Endothelial cell of umbilical vein (primary cell): ENCODE measurements around the gene NUDT15. TPM values are rescaled to one million over a fixed set of nuclear protein-coding genes. Genes with fewer than 3 reads are reported as not detected.

Experiments used
- BruUV-seq: library from RNA; stranded (reverse); fragments of 400-500 nt; replicated peaks from 2 replicates; lab custom pipeline; 2021; lab: Mats Ljungman, UMichigan
- CTCF ChIA-PET: fragments of 300-600, 350-600 bp; sonication (Branson Sonifier 250); formaldehyde crosslinking; loops from one replicate; lab custom pipeline; 2021; ENCODE audit warnings: antibody characterized with exemption, inconsistent platforms; lab: Charles Lee
- POLR2A ChIA-PET: fragments of 300-600, 350-600 bp; sonication (Branson Sonifier 250); formaldehyde crosslinking; loops from one replicate; lab custom pipeline; 2021; ENCODE audit warnings: antibody characterized with exemption, inconsistent platforms; lab: Charles Lee
- DNase-seq: peaks from one replicate; pipeline ENCODE4 v3.0.0-alpha.2; 2011; ENCODE audit warnings: low read depth, low spot score
- FAIRE-seq: peaks from 2 replicates; lab custom pipeline; 2011; peaks lifted over from hg19 to GRCh38; lab: Jason Lieb, UNC
- H2AFZ ChIP-seq: 2 replicates; pipeline ENCODE4 v1.6.0; 2012; ENCODE audit warnings: low read depth, low read length, control low read depth, inconsistent platforms
- H3K27ac ChIP-seq: 2 replicates; pipeline ENCODE4 v1.5.1; 2011; ENCODE audit warnings: low read depth, mild to moderate bottlenecking, control low read depth, low read length, moderate library complexity; ENCODE audit not compliant: insufficient read depth
- H3K27me3 ChIP-seq, 2 experiments: 2 replicates each; pipeline versions ENCODE4 v1.6.0 to v1.6.1; 2011; ENCODE audit warnings: low read length in 2 of 2, mixed read lengths in 1 of 2; ENCODE audit not compliant: control insufficient read depth in 2 of 2, insufficient read depth in 2 of 2
- H3K36me3 ChIP-seq, 2 experiments: 2 replicates in 1 of 2; 3 replicates in 1 of 2; pipeline ENCODE4 v1.5.1; 2011; ENCODE audit warnings: low read length in 2 of 2, mild to moderate bottlenecking in 1 of 2, moderate library complexity in 1 of 2; ENCODE audit not compliant: control insufficient read depth in 2 of 2, insufficient read depth in 2 of 2; ENCODE audit errors: extremely low read depth in 1 of 2
- H3K4me1 ChIP-seq: 3 replicates; pipeline ENCODE4 v1.5.1; 2011; ENCODE audit warnings: mild to moderate bottlenecking, low read length; ENCODE audit not compliant: control insufficient read depth, insufficient read depth; ENCODE audit errors: extremely low read depth
- H3K4me2 ChIP-seq: 2 replicates; pipeline ENCODE4 v1.6.1; 2011; ENCODE audit warnings: low read length, control low read depth, mixed read lengths; ENCODE audit not compliant: insufficient read depth
- H3K4me3 ChIP-seq, 3 experiments: fragments of 200-600 bp in 1 of 3; sonication (generic), shearing (Covaris generic) in 1 of 3; replicated peaks in 1 of 3; 2 replicates each; pipeline ENCODE4 v1.5.1; 2011 to 2016; ENCODE audit warnings: control low read depth in 3 of 3, low read length in 3 of 3, mild to moderate bottlenecking in 2 of 3, inconsistent platforms in 1 of 3, low read depth in 1 of 3, moderate library complexity in 1 of 3; ENCODE audit not compliant: insufficient read depth in 1 of 3
- H3K79me2 ChIP-seq: 2 replicates; pipeline ENCODE4 v1.6.0; 2012; ENCODE audit warnings: low read length, inconsistent platforms; ENCODE audit not compliant: control insufficient read depth, insufficient read depth
- H3K9ac ChIP-seq: replicated peaks from 2 replicates; pipeline ENCODE3; 2011; ENCODE audit warnings: low read length, control low read depth; ENCODE audit not compliant: insufficient read depth; ENCODE audit errors: extremely low read depth
- H3K9me1 ChIP-seq: replicated peaks from 3 replicates; pipeline ENCODE4 v1.6.0; 2011; ENCODE audit warnings: mild to moderate bottlenecking, low read length; ENCODE audit not compliant: control insufficient read depth, insufficient read depth; ENCODE audit errors: extremely low read depth
- H3K9me3 ChIP-seq: replicated peaks from 2 replicates; pipeline ENCODE4 v1.5.1; 2012; ENCODE audit warnings: low read length, inconsistent platforms; ENCODE audit not compliant: control insufficient read depth, insufficient read depth
- H4K20me1 ChIP-seq: replicated peaks from 2 replicates; pipeline ENCODE3; 2011; ENCODE audit warnings: mild to moderate bottlenecking, low read length; ENCODE audit not compliant: control insufficient read depth, insufficient read depth; ENCODE audit errors: extremely low read depth
- CTCF ChIP-seq, 2 donors: IDR thresholded peaks; 1 replicate in 1 of 2; 2 replicates in 1 of 2; pipeline ENCODE4 v1.5.1; 2011; ENCODE audit warnings: low read length in 2 of 2, mild to moderate bottlenecking in 2 of 2, moderate library complexity in 2 of 2, control low read depth in 1 of 2, inconsistent platforms in 1 of 2, low read depth in 1 of 2; ENCODE audit not compliant: insufficient read depth in 1 of 2; ENCODE audit errors: extremely low read depth in 1 of 2
- EZH2 ChIP-seq: IDR thresholded peaks from 2 replicates; pipeline ENCODE4 v1.6.1; 2012; ENCODE audit warnings: borderline replicate concordance, low read depth, mild to moderate bottlenecking, moderate library complexity, low read length, inconsistent platforms; ENCODE audit not compliant: severe bottlenecking
- FOS ChIP-seq: IDR thresholded peaks from 2 replicates; pipeline ENCODE4 v1.6.1; 2011; ENCODE audit warnings: mild to moderate bottlenecking, low read length, moderate library complexity, borderline replicate concordance; ENCODE audit not compliant: insufficient read depth
- GATA2 ChIP-seq: IDR thresholded peaks from 2 replicates; pipeline ENCODE4 v1.7.0; 2011; ENCODE audit warnings: low read depth, mild to moderate bottlenecking, moderate library complexity, mixed read lengths, low read length; ENCODE audit not compliant: insufficient read length, insufficient read depth
- JUN ChIP-seq: IDR thresholded peaks from 2 replicates; pipeline ENCODE4 v1.6.1; 2011; ENCODE audit warnings: borderline replicate concordance, low read depth; ENCODE audit not compliant: insufficient read length, insufficient read depth
- MAX ChIP-seq: IDR thresholded peaks from 2 replicates; pipeline ENCODE4 v1.6.1; 2011; ENCODE audit not compliant: insufficient read depth, insufficient read length
- MYC ChIP-seq: IDR thresholded peaks from one replicate; pipeline ENCODE4 v1.6.1; 2011; ENCODE audit warnings: mild to moderate bottlenecking, low read depth, low read length
- POLR2A ChIP-seq: IDR thresholded peaks from 2 replicates; pipeline ENCODE4 v1.6.1; 2012; ENCODE audit warnings: low read depth, mild to moderate bottlenecking, control low read depth, low read length
- POLR2AphosphoS5 ChIP-seq: IDR thresholded peaks from 2 replicates; pipeline ENCODE4 v1.6.1; 2012; ENCODE audit warnings: low read depth, mild to moderate bottlenecking, control low read depth, low read length, moderate library complexity; ENCODE audit not compliant: insufficient read depth
- dilution Hi-C: fragments of 300-500 bp; cut with MboI; formaldehyde crosslinking; loops from one replicate; pipeline ENCODE4 v1.15.0; 2019; ENCODE audit warnings: low sequenced_read_pairs; ENCODE audit not compliant: extremely low pct_ligation_motif_present
- intact Hi-C: fragments of 100-400 bp; cut with micrococcal nuclease; formaldehyde crosslinking; loops from one replicate; pipeline ENCODE4 v1.10.0; 2022
- polyA plus RNA-seq, 4 experiments: library from polyadenylated mRNA; depleted of rRNA in 3 of 4; stranded (reverse) in 3 of 4; unstranded in 1 of 4; fragments of >200 nt; gene quantifications; 2 replicates each; pipeline versions ENCODE4 v1.2.1 to v1.2.3, GENCODE V29; 2011 to 2012; ENCODE audit warnings: missing spikeins in 1 of 4
- total RNA-seq: library from RNA; stranded (reverse); gene quantifications from 2 replicates; pipeline ENCODE4 v1.2.3, GENCODE V29; 2021

The NUDT15 gene
- total and polyA plus RNA-seq, 2 donors (not counting 3 experiments of a cell fraction or from before 2014, with no cell fraction given): 13.3 to 21.6 TPM

- DNase-seq (no peak), FAIRE-seq (no peak)
- Histone ChIP-seq H3K9me3 (no peaks in the 10 kb centered on the region), H3K9ac (no peak overlapping the region), H3K9me1 (no peaks in the 10 kb centered on the region), H3K36me3 (no peaks in the 10 kb centered on the region), H4K20me1 (no peaks in the 10 kb centered on the region), H3K27ac (no peak overlapping the region), H3K27me3 (no peaks in the 10 kb centered on the region), H3K4me1 (no peaks in the 10 kb centered on the region), H3K79me2 (no peaks in the 10 kb centered on the region), H2AFZ (no peak overlapping the region), H3K4me2 (no peak overlapping the region), H3K4me3 (no peak overlapping the region)
- ChIA-PET POLR2A (no interaction called here), CTCF (no interaction called here)
- BruUV-seq: no TSS peak
- TF ChIP-seq CTCF (IDR thresholded peaks at IDR 0.05; ENCODE audit: extremely low read depth in 1 of 2, insufficient read depth in 1 of 2, low read depth in 1 of 2, low read length in 2 of 2) (no peak), POLR2AphosphoS5 (no peak), MYC (no peak), JUN (no peak), GATA2 (no peak), MAX (no peak)
- dilution Hi-C loops: no loop called here
- intact Hi-C loops: loop anchor here (10.0 kb wide), 1 partner anchor 104 kb away; no protein-coding TSS in a partner anchor
Measured at GRCh38 chr13:48009284-48009683, 28.2 kb upstream of the NUDT15 start.

GRCh38 chr13:48010698-48011097, 26.8 kb upstream of the NUDT15 start:
- dilution Hi-C loops (no loop called here), intact Hi-C loops (no loop called here)
- Histone ChIP-seq H3K4me2 (no peak overlapping the region), H3K27ac (no peak overlapping the region), H3K4me3 (no peak overlapping the region), H3K9me1 (no peaks in the 10 kb centered on the region), H3K4me1 (no peaks in the 10 kb centered on the region), H3K9ac (no peak overlapping the region), H3K36me3 (no peaks in the 10 kb centered on the region), H3K27me3 (no peaks in the 10 kb centered on the region), H3K79me2 (no peaks in the 10 kb centered on the region), H4K20me1 (no peaks in the 10 kb centered on the region), H3K9me3 (no peaks in the 10 kb centered on the region), H2AFZ (no peak overlapping the region)
- ChIA-PET CTCF (no interaction called here), POLR2A (no interaction called here)
- DNase-seq: no peak
- TF ChIP-seq MAX: no peak
- no peak for TF ChIP-seq MYC
- no peak for TF ChIP-seq EZH2
- TF ChIP-seq JUN: no peak
- TF ChIP-seq GATA2: no peak
- TF ChIP-seq POLR2A: no peak
- TF ChIP-seq POLR2AphosphoS5: no peak
- TF ChIP-seq FOS: no peak
- TF ChIP-seq CTCF (IDR thresholded peaks at IDR 0.05; ENCODE audit: extremely low read depth in 1 of 2, insufficient read depth in 1 of 2, low read depth in 1 of 2, low read length in 2 of 2): no peak
- no TSS peak for BruUV-seq
- FAIRE-seq: no peak
